BE2C (cell line): Measurements from ENCODE around the gene TMCC1.
"Not testable (repeated sequence)": the region's sequence is repeated elsewhere in the genome, so short reads cannot be mapped to it uniquely, and the experiment has no call there.

Experiments
- DNase-seq: peaks from one replicate; pipeline ENCODE4 v3.0.0-alpha.2; 2020
- H3K27me3 ChIP-seq: fragments of 250-450 bp; sonication (Bioruptor Pico); 2 replicates; pipeline ENCODE4 v1.5.1; 2020; ENCODE audit warnings: mild to moderate bottlenecking
- H3K36me3 ChIP-seq: fragments of 250-450 bp; sonication (Bioruptor Pico); 2 replicates; pipeline ENCODE4 v1.5.1; 2020; ENCODE audit warnings: mild to moderate bottlenecking
- H3K4me1 ChIP-seq: fragments of 250-450 bp; sonication (Bioruptor Pico); 2 replicates; pipeline ENCODE4 v1.5.1; 2020
- H3K4me3 ChIP-seq: 2 replicates; pipeline ENCODE4 v1.5.1; 2011; ENCODE audit warnings: low read depth, low read length
- H3K9me3 ChIP-seq: fragments of 250-450 bp; sonication (Bioruptor Pico); 2 replicates; pipeline ENCODE4 v1.5.1; 2020
- TF ChIP-seq, protein P1 (sequence below): IDR thresholded peaks from 2 replicates; pipeline ENCODE4 v1.5.1; 2012; ENCODE audit warnings: mild to moderate bottlenecking, low read depth, low read length

The TMCC1 gene

DNA sequence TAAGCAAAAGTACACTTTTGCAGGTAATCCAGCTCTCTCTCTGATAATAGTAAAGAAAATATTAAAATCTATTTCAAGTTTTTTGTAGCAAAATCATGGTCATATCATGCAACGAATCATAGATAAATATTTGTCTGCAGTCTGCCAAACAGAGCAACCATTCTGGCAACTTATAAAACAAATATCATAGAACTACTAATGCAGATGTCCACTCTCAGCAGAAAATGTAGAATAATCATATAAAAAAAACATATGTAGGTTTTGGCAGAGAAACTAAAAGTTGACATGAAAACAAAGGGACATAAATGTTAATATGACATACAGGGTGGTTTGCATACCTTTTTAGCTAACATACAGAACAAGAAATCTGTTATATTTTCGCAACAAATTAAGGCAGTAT is 12.2 kb downstream of the TMCC1 start:
- H3K4me3 ChIP-seq, result no peak overlapping the region
- no peaks in the 10 kb centered on the region for H3K4me1 ChIP-seq
- no peaks in the 10 kb centered on the region for H3K9me3 ChIP-seq
- H3K27me3 ChIP-seq, result no peaks in the 10 kb centered on the region
- TF ChIP-seq, protein P1, sequence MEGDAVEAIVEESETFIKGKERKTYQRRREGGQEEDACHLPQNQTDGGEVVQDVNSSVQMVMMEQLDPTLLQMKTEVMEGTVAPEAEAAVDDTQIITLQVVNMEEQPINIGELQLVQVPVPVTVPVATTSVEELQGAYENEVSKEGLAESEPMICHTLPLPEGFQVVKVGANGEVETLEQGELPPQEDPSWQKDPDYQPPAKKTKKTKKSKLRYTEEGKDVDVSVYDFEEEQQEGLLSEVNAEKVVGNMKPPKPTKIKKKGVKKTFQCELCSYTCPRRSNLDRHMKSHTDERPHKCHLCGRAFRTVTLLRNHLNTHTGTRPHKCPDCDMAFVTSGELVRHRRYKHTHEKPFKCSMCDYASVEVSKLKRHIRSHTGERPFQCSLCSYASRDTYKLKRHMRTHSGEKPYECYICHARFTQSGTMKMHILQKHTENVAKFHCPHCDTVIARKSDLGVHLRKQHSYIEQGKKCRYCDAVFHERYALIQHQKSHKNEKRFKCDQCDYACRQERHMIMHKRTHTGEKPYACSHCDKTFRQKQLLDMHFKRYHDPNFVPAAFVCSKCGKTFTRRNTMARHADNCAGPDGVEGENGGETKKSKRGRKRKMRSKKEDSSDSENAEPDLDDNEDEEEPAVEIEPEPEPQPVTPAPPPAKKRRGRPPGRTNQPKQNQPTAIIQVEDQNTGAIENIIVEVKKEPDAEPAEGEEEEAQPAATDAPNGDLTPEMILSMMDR, result no peak
- no peak for DNase-seq
- no peaks in the 10 kb centered on the region; the same call in none of the 2 replicates for H3K36me3 ChIP-seq

GRCh38 chr3:129878355-129878754 is 15.2 kb downstream of the TMCC1 start:
- H3K4me3 ChIP-seq, result no peak overlapping the region
- no peaks in the 10 kb centered on the region for H3K4me1 ChIP-seq
- no peak for DNase-seq
- H3K27me3 ChIP-seq, result no peaks in the 10 kb centered on the region
- peaks cover 3% of the 10 kb centered on the region for H3K36me3 ChIP-seq
- H3K9me3 ChIP-seq, result no peaks in the 10 kb centered on the region
- TF ChIP-seq, protein P1, result no peak

- not testable (repeated sequence) for H3K4me3 ChIP-seq, H3K36me3 ChIP-seq, H3K4me1 ChIP-seq, H3K27me3 ChIP-seq, H3K9me3 ChIP-seq, DNase-seq
These were observed 19.0 kb downstream of the TMCC1 start for GRCh38 chr3:129874479-129874878.

GRCh38 chr3:129868912-129869311 is 24.6 kb downstream of the TMCC1 start:
- TF ChIP-seq, protein P1, result no peak
- no peak for DNase-seq
- Histone ChIP-seq H3K4me3 (no peak overlapping the region), H3K36me3 (peaks cover 3% of the 10 kb centered on the region; the same call in 1 of the 2 replicates), H3K27me3 (no peaks in the 10 kb centered on the region), H3K4me1 (no peaks in the 10 kb centered on the region), H3K9me3 (no peaks in the 10 kb centered on the region)

- no peak for DNase-seq
- peaks cover 3% of the 10 kb centered on the region; the same call in 1 of the 2 replicates for H3K36me3 ChIP-seq
- H3K4me3 ChIP-seq, result no peak overlapping the region
- no peaks in the 10 kb centered on the region for H3K27me3 ChIP-seq
- H3K9me3 ChIP-seq, result no peaks in the 10 kb centered on the region
- no peaks in the 10 kb centered on the region for H3K4me1 ChIP-seq
- TF ChIP-seq, protein P1, result no peak
These were observed 25.9 kb downstream of the TMCC1 start for GRCh38 chr3:129867506-129868124.

- peaks cover 3% of the 10 kb centered on the region; the same call in 1 of the 2 replicates for H3K36me3 ChIP-seq
These were observed 27.7 kb downstream of the TMCC1 start for GRCh38 chr3:129865806-129866205.

More at GRCh38 chr3:129865806-129866205, 27.7 kb downstream of the TMCC1 start:
- H3K27me3 ChIP-seq, result no peaks in the 10 kb centered on the region
- TF ChIP-seq, protein P1, result no peak
- DNase-seq, result no peak
- H3K4me3 ChIP-seq, result no peak overlapping the region
- H3K9me3 ChIP-seq, result no peaks in the 10 kb centered on the region
- no peaks in the 10 kb centered on the region for H3K4me1 ChIP-seq
